ENCODE data around the gene FOXP1. TPM values are rescaled to one million over a fixed set of nuclear protein-coding genes. Genes with fewer than 3 reads are reported as not detected.
A peak's percentile ranks its signal among the peaks of the same experiment; 100 is the strongest.

Gene FOXP1
- total and polyA plus RNA-seq, 4 donors: 15.2 to 263 (median 110) TPM

DNA sequence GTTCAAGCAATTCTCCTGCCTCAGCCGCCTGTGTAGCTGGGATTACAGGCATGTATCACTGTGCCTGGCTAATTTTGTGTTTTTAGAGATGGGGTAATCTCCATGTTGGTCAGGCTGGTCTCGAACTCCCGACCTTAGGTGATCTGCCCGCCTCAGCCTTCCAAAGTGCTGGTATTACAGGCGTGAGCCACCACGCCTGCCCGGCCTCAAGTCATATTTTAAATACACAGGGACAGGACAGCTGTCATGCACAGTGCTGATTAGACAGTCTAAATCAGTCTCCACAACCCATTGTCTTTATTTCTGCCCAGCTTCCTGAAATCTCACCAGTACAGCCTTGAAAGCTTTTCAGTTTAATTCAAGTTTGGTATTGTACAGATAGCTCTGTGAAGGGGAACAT, 587.4 kb downstream of the FOXP1 start:
- no peak overlapping the region for H3K27ac ChIP-seq (ENCODE audit: low read depth in 1 of 2, low read length in 2 of 2)
- ATAC-seq (ENCODE audit: low FRiP score) (no peak), DNase-seq (no peak)
- H3K27me3 ChIP-seq (ENCODE audit: control insufficient read depth in 1 of 2, insufficient read depth in 2 of 2, low read length in 1 of 2): no peaks in the 10 kb centered on the region
- intact Hi-C loops (cut with DNase I): loop anchor here in 1 of 2 donors (10.0 kb wide), 1 partner anchor 139 kb away; no protein-coding TSS in a partner anchor
- H3K36me3 ChIP-seq (ENCODE audit: control insufficient read depth in 1 of 2, insufficient read depth in 2 of 2, low read length in 1 of 2): peaks cover 2 to 6% of the 10 kb centered on the region in 2 donors
- WGBS, 2 donors: 97 to 98% methylated on average over 7 of the region's 7 CpGs
- peaks cover 7 to 13% of the 10 kb centered on the region in 2 donors for H3K4me1 ChIP-seq (ENCODE audit: control insufficient read depth in 1 of 2, insufficient read depth in 2 of 2, low read length in 2 of 2)
- H3K9me3 ChIP-seq (ENCODE audit: control insufficient read depth, low read length): no peaks in the 10 kb centered on the region
- H3K4me3 ChIP-seq (ENCODE audit: low read length in 2 of 2): no peak overlapping the region

GRCh38 chr3:70994644-70995043, 588.9 kb downstream of the FOXP1 start:
- Histone ChIP-seq H3K27me3 (ENCODE audit: control insufficient read depth in 1 of 2, insufficient read depth in 2 of 2, low read length in 1 of 2) (no peaks in the 10 kb centered on the region), H3K36me3 (ENCODE audit: control insufficient read depth in 1 of 2, insufficient read depth in 2 of 2, low read length in 1 of 2) (peaks cover 2 to 6% of the 10 kb centered on the region in 2 donors), H3K4me3 (ENCODE audit: low read length in 2 of 2) (no peak overlapping the region), H3K9me3 (ENCODE audit: control insufficient read depth, low read length) (no peaks in the 10 kb centered on the region), H3K27ac (ENCODE audit: low read depth in 1 of 2, low read length in 2 of 2) (no peak overlapping the region), H3K4me1 (ENCODE audit: control insufficient read depth in 1 of 2, insufficient read depth in 2 of 2, low read length in 2 of 2) (peaks cover 5 to 14% of the 10 kb centered on the region in 2 donors)
- no peak for ATAC-seq (ENCODE audit: low FRiP score)
- 96% methylated on average over 3 of the region's 3 CpGs for WGBS, 2 donors
- no peak for DNase-seq
- intact Hi-C loops (cut with DNase I): loop anchor here in 1 of 2 donors (10.0 kb wide), 1 partner anchor 140 kb away; no protein-coding TSS in a partner anchor

GRCh38 chr3:70992562-70993204, 590.8 kb downstream of the FOXP1 start:
- H3K4me3 ChIP-seq (ENCODE audit: low read length in 2 of 2): no peak overlapping the region
- 23 to 28% methylated on average over 11 of the region's 11 CpGs for WGBS, 2 donors
- H3K4me1 ChIP-seq (ENCODE audit: control insufficient read depth in 1 of 2, insufficient read depth in 2 of 2, low read length in 2 of 2): peaks cover 6 to 21% of the 10 kb centered on the region in 2 donors
- no peaks in the 10 kb centered on the region for H3K9me3 ChIP-seq (ENCODE audit: control insufficient read depth, low read length)
- no peaks in the 10 kb centered on the region for H3K27me3 ChIP-seq (ENCODE audit: control insufficient read depth in 1 of 2, insufficient read depth in 2 of 2, low read length in 1 of 2)
- DNase-seq (no peak), ATAC-seq (ENCODE audit: low FRiP score) (no peak)
- H3K36me3 ChIP-seq (ENCODE audit: control insufficient read depth in 1 of 2, insufficient read depth in 2 of 2, low read length in 1 of 2): peaks cover 2 to 3% of the 10 kb centered on the region in 2 donors
- H3K27ac ChIP-seq (ENCODE audit: low read depth in 1 of 2, low read length in 2 of 2): peak overlapping the region; percentile 51 to 85
- intact Hi-C loops (cut with DNase I): loop anchor here in 1 of 2 donors (10.0 kb wide), 1 partner anchor 142 kb away; no protein-coding TSS in a partner anchor

- Histone ChIP-seq H3K4me3 (ENCODE audit: low read length in 2 of 2) (no peak overlapping the region), H3K27ac (ENCODE audit: low read depth in 1 of 2, low read length in 2 of 2) (no peak overlapping the region), H3K36me3 (ENCODE audit: control insufficient read depth in 1 of 2, insufficient read depth in 2 of 2, low read length in 1 of 2) (peaks cover 2% of the 10 kb centered on the region in 2 donors), H3K27me3 (ENCODE audit: control insufficient read depth in 1 of 2, insufficient read depth in 2 of 2, low read length in 1 of 2) (no peaks in the 10 kb centered on the region), H3K9me3 (ENCODE audit: control insufficient read depth, low read length) (no peaks in the 10 kb centered on the region), H3K4me1 (ENCODE audit: control insufficient read depth in 1 of 2, insufficient read depth in 2 of 2, low read length in 2 of 2) (peaks cover 6 to 21% of the 10 kb centered on the region in 2 donors)
- DNase-seq (no peak), ATAC-seq (ENCODE audit: low FRiP score) (no peak)
- 64 to 66% methylated on average over 5 of the region's 5 CpGs for WGBS, 2 donors
- intact Hi-C loops (cut with DNase I): loop anchor here in 1 of 2 donors (10.0 kb wide), 1 partner anchor 143 kb away; no protein-coding TSS in a partner anchor
These were observed 591.4 kb downstream of the FOXP1 start for GRCh38 chr3:70992131-70992530.

GRCh38 chr3:70990723-70991122, 592.8 kb downstream of the FOXP1 start:
- intact Hi-C loops (cut with DNase I): loop anchor here in 1 of 2 donors (10.0 kb wide), 1 partner anchor 144 kb away; no protein-coding TSS in a partner anchor
- Histone ChIP-seq H3K4me1 (ENCODE audit: control insufficient read depth in 1 of 2, insufficient read depth in 2 of 2, low read length in 2 of 2) (peaks cover 8 to 27% of the 10 kb centered on the region in 2 donors), H3K27ac (ENCODE audit: low read depth in 1 of 2, low read length in 2 of 2) (peak overlapping the region in 1 of 2 donors; percentile 67), H3K4me3 (ENCODE audit: low read length in 2 of 2) (no peak overlapping the region), H3K9me3 (ENCODE audit: control insufficient read depth, low read length) (no peaks in the 10 kb centered on the region), H3K27me3 (ENCODE audit: control insufficient read depth in 1 of 2, insufficient read depth in 2 of 2, low read length in 1 of 2) (no peaks in the 10 kb centered on the region), H3K36me3 (ENCODE audit: control insufficient read depth in 1 of 2, insufficient read depth in 2 of 2, low read length in 1 of 2) (peaks cover 0 to 2% of the 10 kb centered on the region in 2 donors)
- 52 to 59% methylated on average over 5 of the region's 5 CpGs for WGBS, 2 donors
- ATAC-seq (ENCODE audit: low FRiP score) (no peak), DNase-seq (no peak)

DNA sequence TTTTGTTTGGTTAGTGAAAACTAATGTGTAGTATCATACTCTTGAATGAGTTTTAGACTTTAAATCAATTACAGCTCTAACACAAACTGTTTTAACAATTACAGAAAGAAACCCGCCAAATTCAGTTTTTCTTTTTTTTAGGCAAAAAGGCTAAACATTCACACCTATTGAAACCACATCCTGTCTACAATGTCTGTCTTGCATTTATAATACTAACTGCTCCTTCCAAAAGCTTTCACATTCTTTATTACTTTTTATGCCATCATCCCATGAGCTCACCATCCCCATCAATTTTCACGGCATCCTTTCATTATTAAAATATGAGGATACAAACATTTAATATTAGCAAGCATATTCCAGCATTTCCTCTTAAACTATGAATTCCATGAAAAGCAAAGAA, 593.3 kb downstream of the FOXP1 start:
- ATAC-seq (ENCODE audit: low FRiP score): no peak
- no peak for DNase-seq
- H3K4me1 ChIP-seq (ENCODE audit: control insufficient read depth in 1 of 2, insufficient read depth in 2 of 2, low read length in 2 of 2): peaks cover 8 to 27% of the 10 kb centered on the region in 2 donors
- peaks cover 0 to 2% of the 10 kb centered on the region in 2 donors for H3K36me3 ChIP-seq (ENCODE audit: control insufficient read depth in 1 of 2, insufficient read depth in 2 of 2, low read length in 1 of 2)
- no peaks in the 10 kb centered on the region for H3K9me3 ChIP-seq (ENCODE audit: control insufficient read depth, low read length)
- peak overlapping the region in 1 of 2 donors; percentile 67 for H3K27ac ChIP-seq (ENCODE audit: low read depth in 1 of 2, low read length in 2 of 2)
- no peaks in the 10 kb centered on the region for H3K27me3 ChIP-seq (ENCODE audit: control insufficient read depth in 1 of 2, insufficient read depth in 2 of 2, low read length in 1 of 2)
- H3K4me3 ChIP-seq (ENCODE audit: low read length in 2 of 2): no peak overlapping the region
- 76 to 84% methylated on average over 2 of the region's 2 CpGs for WGBS, 2 donors
- intact Hi-C loops (cut with DNase I): loop anchor here in 1 of 2 donors (10.0 kb wide), 1 partner anchor 145 kb away; no protein-coding TSS in a partner anchor

DNA sequence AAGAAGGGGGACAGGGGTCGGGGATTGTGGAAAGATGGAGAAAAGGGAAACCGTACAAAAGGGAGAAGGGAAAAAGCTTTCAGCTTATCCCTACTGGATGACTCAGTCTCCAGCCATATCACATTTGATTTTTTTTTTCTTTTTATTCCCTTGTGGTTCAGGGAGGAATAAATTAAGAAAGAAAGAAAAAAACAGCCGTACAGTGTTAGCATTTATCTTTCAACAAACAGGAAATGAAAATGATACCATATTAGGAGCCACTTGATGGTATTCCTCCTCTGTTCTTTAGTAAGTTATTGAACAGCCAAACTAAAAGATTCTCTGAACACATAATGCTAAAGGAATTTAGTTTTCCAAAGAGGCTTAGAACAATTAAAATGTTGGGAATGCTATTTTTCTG, 594.4 kb downstream of the FOXP1 start:
- H3K4me3 ChIP-seq (ENCODE audit: low read length in 2 of 2): no peak overlapping the region
- intact Hi-C loops (cut with DNase I): no loop called here
- DNase-seq (no peak), ATAC-seq (ENCODE audit: low FRiP score) (peak; percentile 64)
- H3K27ac ChIP-seq (ENCODE audit: low read depth in 1 of 2, low read length in 2 of 2): no peak overlapping the region
- H3K9me3 ChIP-seq (ENCODE audit: control insufficient read depth, low read length): no peaks in the 10 kb centered on the region
- H3K4me1 ChIP-seq (ENCODE audit: control insufficient read depth in 1 of 2, insufficient read depth in 2 of 2, low read length in 2 of 2): peaks cover 6 to 29% of the 10 kb centered on the region in 2 donors
- no peaks in the 10 kb centered on the region for H3K27me3 ChIP-seq (ENCODE audit: control insufficient read depth in 1 of 2, insufficient read depth in 2 of 2, low read length in 1 of 2)
- peaks cover 2 to 3% of the 10 kb centered on the region in 2 donors for H3K36me3 ChIP-seq (ENCODE audit: control insufficient read depth in 1 of 2, insufficient read depth in 2 of 2, low read length in 1 of 2)
- 9 to 13% methylated on average over 3 of the region's 3 CpGs for WGBS, 2 donors

- no peak overlapping the region for H3K4me3 ChIP-seq (ENCODE audit: low read length in 2 of 2)
- 74 to 83% methylated on average over 4 of the region's 4 CpGs for WGBS, 2 donors
- H3K27ac ChIP-seq (ENCODE audit: low read depth in 1 of 2, low read length in 2 of 2): peak overlapping the region; percentile 70 to 71
- peaks cover 3% of the 10 kb centered on the region in 2 donors for H3K36me3 ChIP-seq (ENCODE audit: control insufficient read depth in 1 of 2, insufficient read depth in 2 of 2, low read length in 1 of 2)
- H3K4me1 ChIP-seq (ENCODE audit: control insufficient read depth in 1 of 2, insufficient read depth in 2 of 2, low read length in 2 of 2): peaks cover 9 to 31% of the 10 kb centered on the region in 2 donors
- ATAC-seq (ENCODE audit: low FRiP score): no peak
- intact Hi-C loops (cut with DNase I): no loop called here
- DNase-seq: no peak
- no peaks in the 10 kb centered on the region for H3K9me3 ChIP-seq (ENCODE audit: control insufficient read depth, low read length)
- no peaks in the 10 kb centered on the region for H3K27me3 ChIP-seq (ENCODE audit: control insufficient read depth in 1 of 2, insufficient read depth in 2 of 2, low read length in 1 of 2)
These were observed 595.4 kb downstream of the FOXP1 start for GRCh38 chr3:70988111-70988510.

GRCh38 chr3:70985572-70985971, 598.0 kb downstream of the FOXP1 start:
- 15 to 25% methylated on average over 4 of the region's 4 CpGs for WGBS, 2 donors
- intact Hi-C loops (cut with DNase I): no loop called here
- no peaks in the 10 kb centered on the region for H3K9me3 ChIP-seq (ENCODE audit: control insufficient read depth, low read length)
- ATAC-seq (ENCODE audit: low FRiP score) (no peak), DNase-seq (no peak)
- H3K4me1 ChIP-seq (ENCODE audit: control insufficient read depth in 1 of 2, insufficient read depth in 2 of 2, low read length in 2 of 2): peaks cover 10 to 28% of the 10 kb centered on the region in 2 donors
- no peaks in the 10 kb centered on the region for H3K27me3 ChIP-seq (ENCODE audit: control insufficient read depth in 1 of 2, insufficient read depth in 2 of 2, low read length in 1 of 2)
- H3K36me3 ChIP-seq (ENCODE audit: control insufficient read depth in 1 of 2, insufficient read depth in 2 of 2, low read length in 1 of 2): peaks cover 2 to 3% of the 10 kb centered on the region in 2 donors
- H3K27ac ChIP-seq (ENCODE audit: low read depth in 1 of 2, low read length in 2 of 2): no peak overlapping the region
- H3K4me3 ChIP-seq (ENCODE audit: low read length in 2 of 2): no peak overlapping the region
